NOMO-1 (cell line): ENCODE results near the gene FLT1.
A peak's percentile ranks its signal among the peaks of the same experiment; 100 is the strongest.

Experiments used
- DNase-seq, 2 experiments: peaks; one replicate each; lab custom pipeline; 2025; ENCODE audit not compliant: unreplicated experiment in 2 of 2; lab: John Stamatoyannopoulos, UW

Gene FLT1

DNA sequence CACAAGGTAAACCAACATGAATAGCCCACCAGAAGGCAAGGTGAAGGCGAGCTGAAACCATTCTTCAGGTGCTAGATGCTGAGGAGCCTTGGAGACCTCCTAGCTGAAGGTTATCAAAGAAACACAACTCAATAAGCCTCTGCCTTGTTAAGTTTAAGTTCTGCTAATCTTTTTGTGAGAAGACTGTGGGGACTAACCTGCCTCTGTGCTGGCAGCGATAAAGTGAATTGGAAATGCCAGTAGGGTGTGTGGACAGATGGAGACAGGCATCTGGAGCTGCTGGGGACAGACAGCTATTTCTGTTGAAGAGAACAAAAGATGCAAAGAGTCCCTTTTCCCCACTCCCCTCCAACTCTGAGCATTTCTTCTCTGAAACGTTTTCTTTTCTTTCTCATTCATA is 33.5 kb upstream of the FLT1 start:
- DNase-seq = no peak

DNA sequence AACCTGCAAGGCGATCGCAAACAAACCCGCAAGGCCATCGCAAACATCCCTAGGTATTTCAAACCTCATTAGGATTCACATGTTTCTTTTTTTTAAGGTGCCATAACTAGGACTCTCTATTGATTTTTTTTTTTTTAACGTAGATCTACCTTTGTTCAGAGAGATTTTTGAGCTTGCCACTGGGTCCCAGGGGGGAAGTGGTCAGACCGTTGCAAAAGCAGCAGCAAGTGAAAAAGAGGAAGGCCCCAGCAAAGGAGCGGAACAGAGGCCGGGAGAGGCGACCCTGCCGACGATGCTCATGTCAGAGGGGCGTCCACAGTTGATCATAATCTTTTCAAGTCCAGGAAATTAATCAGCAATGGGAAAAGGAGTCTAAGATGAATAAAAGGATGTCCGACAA is 32.7 kb upstream of the FLT1 start:
- DNase-seq = peak; percentile 92 to 97

DNA sequence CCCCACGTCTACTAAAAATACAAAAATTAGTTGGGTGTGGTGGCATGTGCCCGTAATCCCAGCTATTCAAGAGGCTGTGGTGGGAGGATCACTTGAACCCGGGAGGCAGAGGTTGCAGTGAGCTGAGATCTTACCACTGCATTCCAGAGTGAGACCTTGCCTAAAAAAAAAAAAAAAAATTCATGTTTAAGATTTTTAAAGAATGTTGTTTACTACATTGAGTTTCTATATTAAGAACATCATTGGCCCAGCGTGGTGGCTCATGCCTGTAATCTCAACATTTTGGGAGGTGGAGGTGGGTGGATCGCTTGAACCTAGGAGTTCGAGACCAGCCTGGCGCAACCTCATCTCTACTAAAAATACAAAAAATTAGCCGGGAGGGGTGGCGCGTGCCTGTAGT is 31.9 kb upstream of the FLT1 start:
- no peak for DNase-seq

DNA sequence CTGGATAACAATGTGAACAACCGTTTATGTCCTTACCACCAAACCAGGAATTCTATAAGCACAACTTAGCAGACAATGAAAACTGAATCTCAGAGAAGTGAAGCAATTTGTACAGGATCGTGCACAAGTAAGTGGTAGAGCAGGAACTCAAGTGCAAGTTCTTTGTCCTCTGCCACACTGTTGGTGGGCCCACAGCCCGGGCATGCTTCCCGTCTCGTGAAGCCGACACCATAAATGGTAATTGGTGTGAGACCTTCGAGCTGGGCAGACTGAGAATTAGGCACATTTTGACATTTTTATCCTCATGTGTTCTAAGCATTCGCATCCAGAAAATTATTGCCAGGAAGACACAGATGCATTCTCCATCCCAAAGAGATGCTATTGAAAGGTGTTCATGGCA is 27.9 kb upstream of the FLT1 start:
- no peak for DNase-seq

DNA sequence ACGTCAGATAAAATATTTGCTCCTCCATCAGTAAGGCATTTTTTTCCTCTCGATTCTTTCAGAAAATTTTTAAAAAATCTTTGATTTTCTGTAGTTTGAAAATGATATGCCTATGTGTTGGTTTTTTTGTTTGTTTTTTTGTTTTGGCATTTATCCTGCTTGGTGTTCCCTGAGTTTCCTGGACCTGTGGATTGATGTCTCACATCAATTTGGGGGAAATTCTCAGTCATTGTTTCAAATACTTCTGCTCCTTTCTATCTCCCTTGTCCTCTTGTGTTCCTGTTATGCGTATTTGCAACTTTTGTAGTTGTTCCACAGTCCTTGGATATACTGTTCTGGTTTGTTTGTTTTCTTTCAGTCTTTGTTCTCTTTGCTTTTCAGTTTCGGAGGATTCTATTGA is 18.8 kb upstream of the FLT1 start:
- no peak for DNase-seq

DNA sequence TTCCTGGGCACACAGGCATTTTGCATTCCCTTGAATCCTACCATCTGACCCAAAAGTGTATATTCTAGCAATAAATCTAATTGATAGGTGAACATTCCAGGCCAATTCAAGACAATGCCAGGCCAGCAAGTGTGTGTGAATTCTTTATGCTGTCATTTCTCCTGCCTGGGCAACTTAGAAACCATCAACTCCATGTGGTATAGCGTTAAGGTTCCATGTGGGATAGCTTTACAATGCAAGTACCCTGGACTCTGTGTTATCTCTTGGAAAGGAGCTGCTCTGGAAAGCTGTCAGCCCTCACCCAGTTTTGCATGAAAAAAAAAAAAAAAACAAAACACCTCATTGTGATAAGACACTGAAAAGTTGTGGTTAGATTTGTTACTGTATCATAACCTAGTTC is 15.6 kb upstream of the FLT1 start:
- DNase-seq = no peak

DNA sequence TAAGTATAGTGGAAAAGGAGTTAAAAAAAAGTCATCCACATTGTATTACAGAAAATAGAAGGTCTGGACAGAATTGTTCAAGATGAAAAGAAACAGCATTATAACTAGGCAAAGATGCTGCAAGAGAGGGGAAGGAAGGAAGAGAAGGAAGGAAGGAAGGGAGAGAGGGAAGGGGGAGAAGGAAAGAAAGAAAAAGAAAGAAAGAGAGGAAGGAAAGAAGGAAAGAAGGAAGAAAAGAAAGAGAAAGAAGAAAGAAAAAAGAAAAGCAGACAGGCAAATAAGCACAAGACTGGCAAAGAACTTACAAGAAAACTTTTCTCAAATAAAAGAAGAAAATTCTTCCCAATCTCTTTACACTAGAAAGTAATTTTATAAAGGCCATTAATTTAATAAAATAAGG is 15.1 kb upstream of the FLT1 start:
- DNase-seq = no peak

DNA sequence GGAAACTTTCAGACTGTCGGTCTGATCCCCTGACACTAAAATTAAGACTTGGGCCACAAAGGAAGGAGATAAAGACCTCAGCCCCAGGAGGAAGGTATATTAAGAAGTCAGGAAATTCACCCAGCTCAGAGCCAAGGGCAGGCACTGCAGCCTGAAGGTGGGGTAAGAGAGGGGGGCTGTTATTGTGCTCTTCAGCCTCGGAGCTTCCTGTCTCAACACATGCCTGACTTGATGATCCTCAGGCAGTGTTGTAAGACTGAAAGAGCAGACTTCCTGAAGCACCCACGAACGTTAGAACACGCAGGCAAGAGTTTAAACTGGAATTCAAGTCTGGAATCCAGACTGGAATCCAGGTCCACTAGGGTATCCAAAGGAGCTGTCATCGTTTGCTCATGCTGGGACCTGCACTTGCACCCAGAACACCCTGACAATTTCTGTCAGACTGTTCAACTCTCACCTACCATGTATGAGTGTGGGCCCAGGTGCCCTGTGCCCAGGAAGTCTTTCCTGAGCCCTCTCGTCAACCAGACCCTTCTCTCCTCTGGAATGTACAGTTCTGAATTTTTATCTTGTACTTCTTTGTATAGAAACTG is 10.7 kb upstream of the FLT1 start:
- DNase-seq = peak; percentile 58 to 61

DNA sequence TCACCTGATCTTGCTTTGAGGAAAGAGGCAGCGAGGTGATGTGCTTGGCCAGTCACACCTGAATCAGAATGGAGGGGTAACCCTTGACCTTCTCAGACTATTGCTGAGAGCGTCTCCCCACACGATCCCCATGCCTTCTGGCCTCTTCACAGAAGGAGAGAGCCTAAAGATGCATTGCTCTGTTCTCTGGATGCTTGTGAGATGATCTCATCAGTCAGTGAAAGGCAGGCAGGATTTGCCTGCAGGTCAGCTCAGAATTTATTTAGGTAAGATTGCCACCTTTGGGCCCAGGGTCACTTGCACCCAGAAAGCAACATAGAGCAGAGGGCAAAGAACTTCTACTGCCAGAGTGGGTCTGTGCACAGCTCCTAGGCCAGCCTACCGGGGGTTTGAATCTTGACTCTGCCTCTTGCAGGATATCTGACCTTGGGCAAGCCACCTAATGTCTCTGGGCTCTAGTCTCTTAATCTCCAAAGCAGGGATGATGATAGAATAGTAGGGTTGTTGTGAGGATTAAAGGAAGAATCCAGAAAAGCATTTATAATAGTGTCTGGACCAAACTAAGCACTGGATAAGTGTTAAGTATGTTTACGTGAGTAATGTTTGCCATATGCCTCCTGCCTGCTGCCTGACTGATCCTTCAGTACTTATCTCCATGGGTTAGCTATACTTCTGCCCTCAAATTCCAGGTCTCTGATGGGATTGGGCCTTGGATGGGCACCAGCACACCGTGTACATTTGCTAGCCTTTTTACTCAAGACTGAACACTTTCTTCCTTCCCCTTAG is 8.4 kb upstream of the FLT1 start:
- no peak for DNase-seq

DNA sequence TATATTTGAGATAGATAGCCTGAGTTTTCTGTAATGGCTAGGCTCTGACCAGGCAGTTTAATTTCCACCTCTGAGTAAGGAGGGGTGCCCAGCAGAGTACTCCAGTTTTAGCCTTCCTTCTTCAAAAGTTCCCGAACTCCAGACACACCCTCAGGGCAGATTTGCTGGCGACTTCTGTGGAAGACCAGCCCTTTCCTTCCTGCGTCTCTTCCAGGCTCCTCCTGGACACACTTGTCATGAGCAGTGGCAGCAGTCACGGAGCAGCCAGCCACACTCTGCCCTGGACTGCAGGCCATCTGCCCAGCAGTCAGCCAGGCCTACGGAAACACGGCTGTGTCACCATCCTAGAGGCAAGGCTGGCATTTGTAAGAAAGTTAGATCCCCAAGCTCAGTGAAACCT is 6.6 kb upstream of the FLT1 start:
- DNase-seq = no peak

DNA sequence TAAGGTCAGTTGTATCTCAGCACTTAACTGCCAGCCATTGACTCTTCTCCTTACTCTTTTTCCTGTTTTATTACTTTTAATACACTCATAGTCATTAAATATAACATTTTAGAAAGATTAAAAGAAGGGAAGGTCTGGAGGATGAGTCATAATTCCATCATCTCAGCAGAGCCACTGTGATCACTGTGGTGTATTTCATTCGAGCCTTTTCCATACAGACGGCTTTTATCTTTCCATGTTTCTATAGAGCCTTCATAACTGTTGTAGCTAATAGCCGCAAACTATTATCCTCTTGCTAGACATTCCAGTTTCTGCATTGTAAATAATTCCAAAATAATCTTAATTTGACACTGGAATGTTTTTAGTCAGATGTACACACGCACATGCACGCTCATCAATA is 4.7 kb upstream of the FLT1 start:
- DNase-seq = no peak

DNA sequence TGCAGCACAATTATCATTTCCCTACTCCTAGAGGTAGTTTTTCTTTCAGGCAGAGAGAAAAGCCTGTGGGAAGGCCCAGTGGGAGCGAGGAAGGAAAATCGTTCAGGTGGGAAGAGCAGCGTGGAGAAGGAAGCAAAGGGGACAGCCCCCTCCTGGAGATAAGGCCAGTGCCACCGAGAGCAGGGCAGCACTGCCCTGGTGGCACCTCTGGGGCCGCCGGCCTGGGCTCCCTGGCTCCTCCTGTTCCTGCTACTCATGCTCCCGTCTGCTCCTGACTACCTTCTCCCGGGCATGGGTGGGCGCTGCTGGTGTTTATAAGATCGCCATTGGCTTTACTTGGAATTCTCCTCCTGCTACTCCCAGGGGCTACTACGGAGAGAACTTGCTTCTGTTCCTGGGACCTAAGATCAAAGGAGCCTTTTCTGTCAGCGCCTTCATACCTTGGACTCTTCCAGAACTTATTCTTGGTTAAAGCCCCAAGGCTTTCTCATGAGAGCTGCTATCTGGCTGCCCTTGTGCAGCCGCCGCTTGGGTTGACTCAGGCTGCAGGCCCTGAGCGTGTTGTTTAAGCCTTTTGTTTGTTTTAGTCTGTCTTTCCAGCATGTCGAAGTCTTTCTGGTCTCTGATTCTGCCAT is 3.7 kb upstream of the FLT1 start:
- no peak for DNase-seq

DNA sequence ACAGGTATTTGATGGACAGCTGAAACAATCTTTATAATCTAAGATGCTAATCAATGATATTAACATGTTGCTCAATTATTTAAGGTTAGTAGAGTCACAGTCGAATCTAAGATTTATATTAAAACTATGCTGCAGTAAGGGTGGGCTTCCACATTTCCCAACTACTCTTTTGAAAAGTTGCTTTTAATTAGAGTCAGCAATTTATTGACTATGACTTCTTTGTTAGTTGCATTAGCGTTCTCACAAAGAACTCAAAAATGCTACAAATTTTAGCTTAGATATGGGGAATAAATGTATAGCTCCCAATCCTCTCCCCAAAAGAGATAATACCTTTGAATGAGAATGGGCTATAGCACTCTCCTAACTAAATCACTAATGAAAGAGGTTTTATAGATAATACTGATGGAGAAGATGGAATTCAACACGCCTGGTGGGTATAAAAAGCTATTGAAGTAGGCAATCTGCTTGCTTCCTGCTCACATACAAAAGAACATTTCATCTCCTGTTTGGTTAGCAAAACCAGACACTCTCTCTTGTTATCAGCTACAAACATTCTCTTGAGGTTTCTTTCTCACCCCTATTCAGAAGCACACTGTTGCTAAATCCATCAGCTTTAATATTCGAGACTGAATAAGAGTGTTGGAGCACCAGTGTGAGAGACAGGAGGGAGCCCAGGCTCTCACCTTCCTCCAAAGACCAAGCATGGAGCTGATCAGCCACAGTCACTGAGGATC is 2.4 kb upstream of the FLT1 start:
- DNase-seq = no peak

DNA sequence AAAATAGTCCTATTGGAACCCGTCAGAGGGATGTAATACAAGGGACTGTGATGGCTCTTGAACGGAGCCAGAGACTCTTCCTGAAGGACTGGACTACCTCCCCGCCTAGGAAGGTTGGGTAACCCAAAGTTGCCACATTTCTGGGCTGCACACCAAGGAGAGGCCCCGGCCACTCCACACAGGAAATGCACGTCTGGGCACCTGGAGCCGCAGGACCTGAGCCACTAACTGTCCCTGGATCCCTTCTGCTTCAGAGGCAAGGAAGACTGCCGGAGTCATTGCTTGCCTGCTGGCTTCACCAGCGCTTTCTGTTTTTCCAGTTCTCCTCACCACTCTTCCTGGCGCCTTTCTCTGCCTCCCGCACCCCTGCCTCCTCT is 1.2 kb upstream of the FLT1 start:
- DNase-seq = peak in 1 of 2 experiments; percentile 69

DNA sequence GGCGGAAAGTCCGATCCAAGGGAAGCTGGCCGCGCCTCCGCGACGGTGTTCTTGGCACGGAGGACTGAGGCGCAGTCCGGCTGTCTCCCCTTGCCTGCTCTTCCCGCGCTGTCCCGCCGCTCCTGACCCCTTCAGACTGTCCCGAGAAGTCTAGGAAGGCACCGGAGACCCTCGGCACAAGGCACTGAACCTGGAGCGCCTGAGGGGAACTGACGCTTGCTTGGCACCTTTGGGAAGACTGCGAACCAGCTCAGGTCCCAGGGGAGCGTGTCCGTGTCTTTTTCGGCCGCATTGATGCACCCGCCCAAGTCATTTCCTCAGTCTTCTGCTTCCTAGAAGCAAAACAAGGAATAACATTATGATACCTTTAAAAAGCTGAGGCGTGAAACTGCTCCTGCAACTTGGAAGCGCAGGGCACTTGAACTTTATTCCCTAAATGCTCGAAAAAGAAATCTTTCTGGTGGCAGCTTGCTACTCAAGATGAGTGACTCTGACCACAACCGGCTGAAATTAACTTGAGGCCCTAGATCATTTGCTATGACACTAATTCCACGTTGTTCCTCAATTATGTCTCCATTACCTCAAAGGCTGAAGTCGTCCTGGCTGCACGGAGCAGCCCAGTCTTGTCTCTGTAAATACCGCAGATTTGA is 735 bp upstream of the FLT1 start:
- DNase-seq = peak; percentile 92 to 97

DNA sequence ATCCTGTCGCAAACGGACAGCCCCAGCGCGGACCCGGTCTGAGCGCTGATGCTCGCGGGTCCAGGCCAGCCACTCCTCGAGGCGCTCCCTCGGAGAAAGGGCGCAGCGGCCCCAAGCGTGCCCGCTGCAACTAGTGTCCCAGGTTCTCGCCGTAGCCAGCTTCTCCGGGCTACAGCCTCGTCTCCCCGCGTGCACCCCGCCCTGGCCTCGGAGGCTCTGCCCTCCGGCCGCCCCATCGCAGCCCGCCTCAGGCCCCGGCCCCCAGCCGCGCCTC is 487 bp downstream of the FLT1 start:
- peak in 1 of 2 experiments; percentile 33 for DNase-seq

DNA sequence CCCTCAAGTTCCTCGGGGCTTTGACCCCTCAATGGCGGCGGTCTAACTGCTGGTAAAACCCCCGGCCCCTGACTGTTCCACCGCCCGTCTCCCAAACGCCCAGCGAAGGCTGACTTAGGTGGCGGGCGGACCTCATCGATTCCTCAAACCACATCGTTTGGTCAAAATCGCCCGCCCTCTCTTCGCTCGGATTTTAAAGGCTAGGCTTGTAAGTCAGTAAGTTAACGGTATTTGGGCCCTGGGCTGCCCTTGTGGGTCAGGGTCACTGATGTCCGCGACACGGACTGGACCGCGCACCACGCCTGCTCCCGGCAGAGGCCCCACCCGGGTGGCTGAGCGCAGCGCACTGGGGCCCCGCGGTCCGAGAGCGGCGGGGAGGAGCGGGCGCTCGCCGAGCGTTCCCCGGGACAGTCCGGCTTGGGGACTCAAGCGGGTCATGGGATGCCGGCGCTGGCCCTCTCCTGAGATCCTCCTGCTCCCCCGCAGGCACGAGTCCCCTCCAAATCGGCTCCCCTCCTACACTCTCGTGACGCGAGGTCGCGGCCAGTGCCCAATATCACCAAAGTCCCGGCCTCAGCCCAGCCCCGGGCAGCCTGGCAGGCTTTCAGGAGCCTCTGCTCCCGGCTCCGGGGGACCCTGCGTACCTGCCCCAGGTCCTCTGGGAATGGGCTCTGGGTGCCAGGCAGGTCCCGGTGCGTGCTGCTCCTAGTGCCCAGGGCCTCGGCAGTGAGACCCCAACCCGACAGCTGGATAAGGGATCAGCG is 1.0 kb downstream of the FLT1 start:
- DNase-seq = no peak

DNA sequence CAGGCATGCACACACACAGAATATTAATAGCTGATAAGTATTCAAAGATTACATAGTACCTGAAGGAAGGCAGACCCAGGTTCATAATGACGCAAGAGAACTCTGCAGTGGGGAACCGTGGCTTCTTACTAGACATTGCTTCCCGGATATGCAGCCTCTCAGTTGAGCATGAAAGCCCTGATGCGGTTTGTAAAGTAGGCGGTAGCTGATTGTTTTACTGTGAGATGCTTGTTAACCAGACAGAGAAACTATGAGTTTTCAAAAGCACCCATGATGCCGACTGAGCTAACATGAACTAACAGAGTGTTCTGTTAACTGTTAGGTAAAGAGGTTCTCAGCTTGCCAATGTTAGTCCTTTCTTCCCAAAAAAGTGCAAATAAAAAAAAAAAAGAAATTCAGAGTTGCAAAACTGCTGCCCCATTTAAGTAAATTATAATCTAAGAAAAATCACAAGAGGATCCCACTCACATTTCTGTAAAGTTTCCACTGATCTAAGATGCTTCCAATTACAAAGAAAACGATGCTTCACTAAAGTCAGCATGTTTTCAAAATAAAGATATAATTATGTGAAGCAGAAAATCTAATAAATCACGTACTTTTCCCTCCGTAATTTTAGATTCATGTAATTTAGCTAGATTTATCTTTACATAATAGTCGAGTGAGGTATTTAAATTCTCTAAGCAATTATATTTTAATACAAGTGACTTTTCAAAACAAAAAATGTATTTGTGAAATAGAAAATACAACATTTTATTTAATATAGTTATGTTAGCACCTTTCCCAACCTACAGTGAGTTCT is 2.2 kb downstream of the FLT1 start:
- peak in 1 of 2 experiments; percentile 23 for DNase-seq

DNA sequence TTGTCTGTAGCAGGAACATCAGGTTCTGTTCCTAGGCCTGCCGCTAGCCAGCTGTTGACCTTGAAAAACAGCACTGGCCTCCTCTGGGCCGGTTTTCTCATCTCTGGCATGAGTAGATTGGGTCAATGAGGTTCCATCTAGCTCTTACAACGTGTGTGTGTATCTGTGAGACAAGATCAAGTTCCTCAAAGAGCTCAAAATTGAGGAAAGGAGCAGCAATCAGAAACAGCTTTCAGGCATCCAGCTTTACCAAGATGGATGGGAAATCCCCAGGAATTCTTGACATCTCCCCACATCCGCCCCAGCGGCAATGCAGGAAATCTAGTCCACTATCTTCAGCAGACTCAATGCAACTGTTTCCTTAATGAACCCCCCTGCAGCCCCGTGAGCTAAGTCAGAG is 4.9 kb downstream of the FLT1 start:
- DNase-seq = no peak

DNA sequence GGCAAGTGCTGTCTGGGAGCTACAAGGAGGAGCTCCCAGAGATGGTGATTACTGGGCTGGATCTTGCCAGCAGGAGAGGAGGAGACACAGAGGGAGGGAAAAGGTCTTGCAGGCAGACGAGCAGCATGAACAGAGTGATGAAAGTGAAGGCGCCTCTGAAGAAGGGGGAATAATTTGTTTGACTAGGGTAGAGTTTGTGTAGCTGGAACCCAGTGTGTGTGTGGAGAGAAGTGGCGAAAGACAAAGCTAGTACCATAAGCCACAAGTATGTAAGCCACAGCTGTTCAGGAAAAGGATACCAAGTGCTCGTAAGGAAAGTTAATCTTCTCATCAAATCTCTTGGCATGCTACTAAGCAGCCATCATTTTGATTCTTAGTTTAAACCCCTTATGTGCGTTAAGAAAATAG is 5.4 kb downstream of the FLT1 start:
- no peak for DNase-seq
